VCaP (cell line): ENCODE data around the gene INSR.

Source experiments
- H3K27ac ChIP-seq: fragments of 450-650 bp; 2 replicates; pipeline ENCODE4 v1.5.1; 2017
- CTCF ChIP-seq: fragments of 450-650 bp; conservative IDR thresholded peaks from 2 replicates; pipeline ENCODE4 v1.5.1; 2017; ENCODE audit warnings: mild to moderate bottlenecking, moderate library complexity

Gene INSR

GRCh38 chr19:7263066-7263465 is 31.1 kb downstream of the INSR start:
- no peak for TF ChIP-seq CTCF
- no peak overlapping the region for H3K27ac ChIP-seq

GRCh38 chr19:7262470-7262869 is 31.7 kb downstream of the INSR start:
- TF ChIP-seq CTCF = no peak
- no peak overlapping the region for H3K27ac ChIP-seq

GRCh38 chr19:7260161-7260560 is 34.1 kb downstream of the INSR start:
- TF ChIP-seq CTCF = no peak
- no peak overlapping the region for H3K27ac ChIP-seq

DNA sequence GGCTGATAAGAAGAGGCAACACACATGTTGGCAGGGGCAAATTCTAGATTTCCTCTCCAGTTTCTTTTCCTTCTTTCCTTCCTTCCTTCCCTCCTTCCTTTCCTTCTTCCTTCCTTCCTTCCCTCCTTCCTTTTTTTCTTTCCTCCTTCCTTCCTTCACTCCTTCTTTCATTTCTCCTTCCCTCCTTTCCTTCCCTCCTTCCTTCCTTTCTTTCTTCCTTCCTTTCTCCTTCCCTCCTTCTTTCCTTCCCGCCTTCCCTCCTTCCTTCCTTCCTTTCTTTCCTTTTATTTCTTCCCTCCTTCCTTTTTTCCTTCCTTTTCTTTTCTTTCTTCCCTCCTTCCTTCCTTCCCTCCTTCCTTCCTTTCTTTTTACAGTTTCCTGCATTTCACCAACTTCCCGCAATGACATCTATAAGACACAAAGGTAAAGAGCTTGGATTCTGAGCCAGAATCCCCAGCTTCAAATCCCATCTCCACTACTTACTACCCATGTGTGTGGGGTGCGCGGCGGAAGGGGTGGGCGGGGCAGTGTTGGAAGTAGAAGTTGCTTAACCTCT is 35.3 kb downstream of the INSR start:
- TF ChIP-seq CTCF = no peak
- no peak overlapping the region for H3K27ac ChIP-seq

DNA sequence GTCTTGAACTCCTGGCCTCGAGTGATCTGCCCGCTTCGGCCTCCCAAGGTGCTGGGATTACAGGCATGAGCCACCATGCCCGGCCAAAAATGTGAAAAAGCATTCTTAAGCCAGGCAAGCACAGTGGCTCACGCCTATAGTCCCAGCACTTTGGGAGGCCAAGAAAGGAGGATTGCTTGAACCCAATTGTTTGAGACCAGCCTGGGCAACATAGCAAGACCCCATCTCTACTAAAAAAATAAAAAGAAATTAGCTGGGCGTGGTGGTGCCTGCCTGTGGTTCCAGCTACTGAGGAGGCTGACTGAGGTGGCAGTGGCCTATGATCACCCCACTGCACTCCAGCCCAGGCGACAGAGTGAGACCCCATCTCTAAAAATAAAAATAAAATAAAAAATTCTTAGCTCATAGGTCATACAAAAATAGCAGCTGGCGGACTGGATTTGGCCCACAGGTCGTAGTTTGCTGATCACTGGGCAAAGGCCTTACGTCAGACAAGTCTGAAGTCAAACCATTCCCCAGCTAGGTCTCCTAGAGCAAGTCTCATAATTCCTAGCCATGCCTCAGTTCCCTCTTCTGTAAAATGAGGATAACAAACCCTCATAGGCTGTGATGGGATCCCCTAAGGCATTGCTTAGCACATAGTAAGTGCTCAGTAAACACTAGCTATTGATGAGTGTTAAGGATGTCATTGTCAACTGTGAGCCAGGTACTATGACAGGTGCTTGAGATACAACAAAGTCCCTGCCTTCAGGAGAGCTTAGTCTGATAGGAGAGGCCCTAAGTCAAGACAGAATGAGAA is 36.0 kb downstream of the INSR start:
- no peak for TF ChIP-seq CTCF
- no peak overlapping the region for H3K27ac ChIP-seq

GRCh38 chr19:7257148-7258040 is 36.8 kb downstream of the INSR start:
- no peak overlapping the region for H3K27ac ChIP-seq
- no peak for TF ChIP-seq CTCF

- H3K27ac ChIP-seq = no peak overlapping the region; the same call in 1 of the 2 replicates
- TF ChIP-seq CTCF = no peak
These were observed 38.6 kb downstream of the INSR start for GRCh38 chr19:7255631-7256030.
